SK-N-SH (cell line): ENCODE measurements around the gene CRTC1. TPM values are rescaled to one million over a fixed set of nuclear protein-coding genes. Genes with fewer than 3 reads are reported as not detected.

Source experiments
- CTCF ChIA-PET: fragments of 300-600, 350-600 bp; formaldehyde crosslinking; extraction: SDS; loops from one replicate; lab custom pipeline; 2021; lab: Yijun Ruan, JAX
- POLR2A ChIA-PET: fragments of 350-600 bp; sonication (Branson Sonifier 250); formaldehyde crosslinking; extraction: SDS; loops from one replicate; lab custom pipeline; 2020; ENCODE audit warnings: antibody characterized with exemption, inconsistent platforms; lab: Yijun Ruan, JAX
- DNase-seq: peaks from one replicate; pipeline ENCODE4 v3.0.0; 2012
- H2AFZ ChIP-seq: fragments of 200-600 bp; sonication (generic); 2 replicates; pipeline ENCODE4 v1.8.1; 2016; ENCODE audit warnings: antibody characterized with exemption, mild to moderate bottlenecking, low read depth
- H3F3A ChIP-seq: fragments of 200-600 bp; sonication (generic); replicated peaks from 2 replicates; pipeline ENCODE3; 2016; ENCODE audit warnings: antibody characterized with exemption, mild to moderate bottlenecking; ENCODE audit not compliant: insufficient read depth
- H3K27ac ChIP-seq, 2 experiments: fragments of 200-500 bp in 1 of 2; fragments of 200-600 bp in 1 of 2; sonication (Bioruptor generic) in 1 of 2; sonication (generic), shearing (Covaris generic) in 1 of 2; 2 replicates each; pipeline versions ENCODE4 v1.5.1 to v1.6.1; 2014 to 2016; ENCODE audit warnings: low read depth in 2 of 2, inconsistent platforms in 1 of 2, low read length in 1 of 2, mild to moderate bottlenecking in 1 of 2, mixed read lengths in 1 of 2
- H3K27me3 ChIP-seq: fragments of 200-600 bp; sonication (generic), shearing (Covaris generic); 2 replicates; pipeline ENCODE4 v1.6.1; 2016; ENCODE audit warnings: mixed run types; ENCODE audit not compliant: insufficient read depth
- H3K36me3 ChIP-seq, 2 experiments: fragments of 200-500 bp in 1 of 2; fragments of 200-600 bp in 1 of 2; sonication (Bioruptor generic) in 1 of 2; sonication (generic) in 1 of 2; replicated peaks in 1 of 2; 2 replicates each; pipeline versions ENCODE3 to v1.5.1; 2014 to 2016; ENCODE audit warnings: low read length in 1 of 2, mild to moderate bottlenecking in 1 of 2; ENCODE audit not compliant: insufficient read depth in 2 of 2, control insufficient read depth in 1 of 2
- H3K4me1 ChIP-seq, 2 experiments: fragments of 200-500 bp in 1 of 2; fragments of 200-600 bp in 1 of 2; sonication (Bioruptor generic) in 1 of 2; sonication (generic), shearing (Covaris generic) in 1 of 2; 2 replicates each; pipeline versions ENCODE4 v1.5.1 to v1.6.1; 2014 to 2016; ENCODE audit warnings: low read depth in 1 of 2, low read length in 1 of 2, mixed run types in 1 of 2; ENCODE audit not compliant: insufficient read depth in 2 of 2, control insufficient read depth in 1 of 2
- H3K4me2 ChIP-seq: fragments of 200-600 bp; sonication (generic), shearing (Covaris generic); 2 replicates; pipeline ENCODE4 v1.6.1; 2017; ENCODE audit warnings: mixed run types
- H3K4me3 ChIP-seq, 2 experiments: fragments of 200-500 bp in 1 of 2; fragments of 200-600 bp in 1 of 2; sonication (Bioruptor generic) in 1 of 2; sonication (generic), shearing (Covaris generic) in 1 of 2; 2 replicates each; pipeline versions ENCODE4 v1.5.1 to v1.8.1; 2014 to 2016; ENCODE audit warnings: low read depth in 2 of 2, inconsistent platforms in 1 of 2, low read length in 1 of 2, mild to moderate bottlenecking in 1 of 2, mixed read lengths in 1 of 2, moderate library complexity in 1 of 2
- H3K79me2 ChIP-seq: fragments of 200-600 bp; sonication (generic); 2 replicates; pipeline ENCODE4 v1.8.1; 2017; ENCODE audit warnings: mild to moderate bottlenecking; ENCODE audit not compliant: insufficient read depth
- H3K9ac ChIP-seq: fragments of 200-600 bp; sonication (generic); 2 replicates; pipeline ENCODE4 v1.6.1; 2017; ENCODE audit warnings: mixed run types
- H3K9me2 ChIP-seq: fragments of 200-600 bp; sonication (generic); 2 replicates; pipeline ENCODE4 v1.6.1; 2017; ENCODE audit warnings: mixed run types
- H3K9me3 ChIP-seq: fragments of 200-600 bp; sonication (generic); 2 replicates; pipeline ENCODE4 v1.6.1; 2017; ENCODE audit warnings: mixed run types, mild to moderate bottlenecking, moderate library complexity
- H4K20me1 ChIP-seq: fragments of 200-600 bp; sonication (generic); 2 replicates; pipeline ENCODE4 v1.6.1; 2017; ENCODE audit warnings: mild to moderate bottlenecking, mixed run types; ENCODE audit not compliant: insufficient read depth
- CHD2 ChIP-seq: fragments of 150-350 bp; IDR thresholded peaks from 2 replicates; pipeline ENCODE4 v1.6.1; 2018; ENCODE audit warnings: low read length; ENCODE audit not compliant: partially characterized antibody
- GATA2 ChIP-seq: sonication (generic); formaldehyde crosslinking; IDR thresholded peaks from 2 replicates; pipeline ENCODE4 v1.5.0; 2020; ENCODE audit warnings: mild to moderate bottlenecking, missing genetic modification reagents
- NFIC ChIP-seq: IDR thresholded peaks from 2 replicates; pipeline ENCODE4 v1.4.0; 2012; ENCODE audit warnings: borderline replicate concordance
- RCOR1 ChIP-seq: fragments of 150-350 bp; IDR thresholded peaks from 2 replicates; pipeline ENCODE4 v1.6.1; 2017; ENCODE audit warnings: antibody characterized with exemption, low read length
- RFX5 ChIP-seq: IDR thresholded peaks from 2 replicates; pipeline ENCODE4 v1.6.1; 2012; ENCODE audit warnings: mild to moderate bottlenecking, improper control_type of control experiment, low read length
- SMC3 ChIP-seq: IDR thresholded peaks from 2 replicates; pipeline ENCODE4 v1.6.1; 2012; ENCODE audit warnings: low read depth, low read length, improper control_type of control experiment
- TEAD4 ChIP-seq: IDR thresholded peaks from 2 replicates; pipeline ENCODE4 v1.4.0; 2012; ENCODE audit warnings: mild to moderate bottlenecking, borderline replicate concordance; ENCODE audit not compliant: insufficient read depth
- WGBS: methylation state at CpG from one replicate; pipeline ENCODE4 v1.1.6; 2017; ENCODE audit warnings: low lambda C conversion rate; 5-methylcytosine and 5-hydroxymethylcytosine counted together
- polyA plus RNA-seq, 3 experiments: library from polyadenylated mRNA; depleted of rRNA; stranded (reverse); fragments of >200 nt; gene quantifications; 2 replicates each; pipeline ENCODE4 v1.2.3, GENCODE V29; 2012
- TF ChIP-seq, protein P1 (sequence below): IDR thresholded peaks from 2 replicates; pipeline ENCODE4; 2012
- TF ChIP-seq, protein P2 (sequence below): fragments of 150-350 bp; IDR thresholded peaks from 2 replicates; pipeline ENCODE4 v1.6.1; 2017; ENCODE audit warnings: antibody characterized with exemption, low read length, low read depth, borderline replicate concordance
- TF ChIP-seq, protein P3 (sequence below): IDR thresholded peaks from 2 replicates; pipeline ENCODE4 v1.4.0; 2012; ENCODE audit warnings: low read depth, borderline replicate concordance

Gene CRTC1
- polyA plus RNA-seq, 1 of the 3 experiments (the other 2 are of a cell fraction), result 5.0 TPM

DNA sequence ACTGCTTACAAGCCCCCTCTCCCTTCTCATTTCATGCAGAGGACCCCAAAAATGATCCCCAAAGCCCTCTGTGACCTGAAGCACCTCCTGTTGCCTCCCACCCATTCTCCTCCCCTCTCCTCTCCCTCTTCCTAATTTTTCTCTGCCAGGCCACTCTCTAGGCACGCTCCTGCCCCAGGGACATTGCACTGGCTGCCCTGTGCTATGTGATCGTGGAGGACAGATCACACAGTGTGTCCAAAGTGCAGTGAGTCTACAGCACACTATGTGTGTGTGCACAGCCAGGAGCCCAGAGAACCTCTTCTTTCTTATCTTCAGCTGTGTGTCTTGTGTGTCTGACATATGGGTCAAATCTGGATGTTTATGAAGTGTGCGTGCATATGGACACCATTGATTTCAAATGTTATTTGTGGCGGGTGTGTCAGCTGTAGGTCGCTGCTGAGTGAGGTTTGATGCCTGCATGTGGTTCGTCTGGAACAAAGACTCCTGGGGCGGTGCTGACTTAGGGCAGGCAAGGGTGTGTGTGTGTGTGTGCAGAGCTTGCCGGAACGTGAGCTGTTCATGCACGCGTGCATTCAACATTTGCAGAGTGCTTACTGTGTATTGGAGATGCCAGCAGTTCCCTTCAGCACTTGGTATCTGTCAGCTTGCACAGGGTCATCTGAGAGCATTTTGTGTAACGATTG lies 48.7 kb upstream of the CRTC1 start (continued):
- no peak for TF ChIP-seq CHD2
- TF ChIP-seq, protein P1, sequence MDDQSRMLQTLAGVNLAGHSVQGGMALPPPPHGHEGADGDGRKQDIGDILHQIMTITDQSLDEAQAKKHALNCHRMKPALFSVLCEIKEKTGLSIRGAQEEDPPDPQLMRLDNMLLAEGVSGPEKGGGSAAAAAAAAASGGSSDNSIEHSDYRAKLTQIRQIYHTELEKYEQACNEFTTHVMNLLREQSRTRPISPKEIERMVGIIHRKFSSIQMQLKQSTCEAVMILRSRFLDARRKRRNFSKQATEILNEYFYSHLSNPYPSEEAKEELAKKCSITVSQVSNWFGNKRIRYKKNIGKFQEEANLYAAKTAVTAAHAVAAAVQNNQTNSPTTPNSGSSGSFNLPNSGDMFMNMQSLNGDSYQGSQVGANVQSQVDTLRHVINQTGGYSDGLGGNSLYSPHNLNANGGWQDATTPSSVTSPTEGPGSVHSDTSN, result no peak
- TF ChIP-seq SMC3, result no peak
- TF ChIP-seq TEAD4, result no peak
- TF ChIP-seq RFX5, result no peak
- TF ChIP-seq RCOR1, result no peak
- TF ChIP-seq, protein P2, sequence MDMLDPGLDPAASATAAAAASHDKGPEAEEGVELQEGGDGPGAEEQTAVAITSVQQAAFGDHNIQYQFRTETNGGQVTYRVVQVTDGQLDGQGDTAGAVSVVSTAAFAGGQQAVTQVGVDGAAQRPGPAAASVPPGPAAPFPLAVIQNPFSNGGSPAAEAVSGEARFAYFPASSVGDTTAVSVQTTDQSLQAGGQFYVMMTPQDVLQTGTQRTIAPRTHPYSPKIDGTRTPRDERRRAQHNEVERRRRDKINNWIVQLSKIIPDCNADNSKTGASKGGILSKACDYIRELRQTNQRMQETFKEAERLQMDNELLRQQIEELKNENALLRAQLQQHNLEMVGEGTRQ, result no peak

DNA sequence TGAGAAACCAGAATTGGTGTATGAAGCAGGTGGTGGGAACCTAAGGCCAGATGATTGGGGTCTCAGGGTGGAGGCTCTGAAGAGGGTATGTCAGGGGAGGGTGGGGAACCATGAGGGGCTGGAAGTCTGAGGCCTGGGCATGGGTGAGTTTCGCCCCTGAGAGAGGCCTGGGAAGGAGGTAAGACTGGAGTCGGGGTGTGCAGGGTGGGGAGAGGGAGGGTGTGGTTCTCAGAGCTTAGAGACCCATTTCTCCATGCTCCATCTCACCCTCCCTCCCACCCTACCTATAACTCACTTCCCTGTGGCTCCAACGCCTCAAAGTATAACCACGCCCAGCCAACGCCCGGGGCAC lies 47.7 kb upstream of the CRTC1 start:
- Histone ChIP-seq H3K36me3 (no peaks in the 10 kb centered on the region), H3K27me3 (no peaks in the 10 kb centered on the region), H3K9me2 (no peaks in the 10 kb centered on the region)
- CTCF ChIA-PET, result interaction anchor here (0.9 to 1.3 kb wide), 2 partner anchors 15 to 48 kb away, joined by 3 read pairs; partner anchors contain the start of gene REX1BD
- TF ChIP-seq, protein P1, result no peak
- TF ChIP-seq, all 33 proteins: peak for 0
- peaks cover 0 to 21% of the 10 kb centered on the region in 2 experiments; a peak in 2 of 4 replicates for H3K4me1 ChIP-seq
- WGBS, result 16% methylated on average over 3 of the region's 6 CpGs
- no peak overlapping the region for H3K9ac ChIP-seq
- no peaks in the 10 kb centered on the region for H4K20me1 ChIP-seq
- H3F3A ChIP-seq, result peaks cover 4% of the 10 kb centered on the region
- no peak overlapping the region for H3K4me2 ChIP-seq
- DNase-seq, result no peak
- H3K79me2 ChIP-seq, result peaks cover 33% of the 10 kb centered on the region
- no peak overlapping the region for H2AFZ ChIP-seq
- H3K9me3 ChIP-seq, result no peaks in the 10 kb centered on the region
- H3K4me3 ChIP-seq, result no peak overlapping the region
- H3K27ac ChIP-seq, result no peak overlapping the region
- POLR2A ChIA-PET, result no interaction called here

DNA sequence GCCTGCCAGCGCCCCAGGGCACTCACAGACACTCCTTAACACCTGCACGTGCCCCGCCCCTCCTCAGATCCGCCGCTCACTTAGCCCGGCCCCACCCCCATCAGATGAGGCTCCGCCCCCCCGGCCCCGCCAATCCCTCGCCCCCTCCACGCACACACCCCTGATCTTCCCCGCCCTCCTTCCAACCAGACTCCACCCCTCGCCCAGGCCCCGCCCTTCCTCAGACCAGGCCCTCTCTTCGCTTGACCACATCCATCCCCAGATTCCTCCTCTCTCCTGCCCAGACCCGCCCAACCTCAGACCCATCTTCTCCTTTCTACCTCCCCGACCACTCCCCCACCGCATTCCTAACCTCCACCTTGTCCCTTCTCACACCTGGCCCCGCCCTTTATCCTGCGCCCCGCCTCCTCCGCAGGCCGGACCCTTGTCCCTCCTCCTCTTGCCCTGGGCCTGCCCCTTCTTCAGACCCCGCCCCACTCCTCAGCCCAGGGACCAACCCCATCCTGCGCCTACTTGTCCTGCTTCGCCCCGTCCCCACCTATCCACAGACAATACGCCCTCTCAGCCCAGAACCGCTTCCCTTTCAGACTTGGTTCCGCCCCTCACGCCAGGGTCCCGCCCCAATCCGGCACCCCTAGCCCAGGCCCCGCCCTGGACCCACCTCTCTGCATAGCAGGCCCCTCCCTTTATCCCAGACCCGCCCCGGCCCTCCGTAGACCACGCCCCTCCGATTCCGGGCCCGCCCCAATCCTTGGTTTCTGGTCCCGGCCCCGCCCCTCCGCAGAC lies 47.1 kb upstream of the CRTC1 start:
- peaks cover 38% of the 10 kb centered on the region for H3K79me2 ChIP-seq
- H3K9ac ChIP-seq, result no peak overlapping the region
- CTCF ChIA-PET, result no interaction called here
- H3K9me3 ChIP-seq, result no peaks in the 10 kb centered on the region
- no peaks in the 10 kb centered on the region for H3K36me3 ChIP-seq
- peak; percentile 99 for DNase-seq
- H3K27me3 ChIP-seq, result no peaks in the 10 kb centered on the region
- peaks cover 4% of the 10 kb centered on the region for H3F3A ChIP-seq
- H3K4me2 ChIP-seq, result peak overlapping the region; percentile 99; the same call in 1 of the 2 replicates
- H3K4me1 ChIP-seq, result peaks cover 0 to 21% of the 10 kb centered on the region in 2 experiments; a peak in 2 of 4 replicates
- H4K20me1 ChIP-seq, result no peaks in the 10 kb centered on the region
- no peaks in the 10 kb centered on the region for H3K9me2 ChIP-seq
- 1% methylated on average over 42 of the region's 44 CpGs for WGBS
- POLR2A ChIA-PET, result no interaction called here
- peak overlapping the region; percentile 75 to 87 for H3K4me3 ChIP-seq
- TF ChIP-seq NFIC (no peak), GATA2 (CRISPR knock-in tag) (no peak), TEAD4 (no peak)
- TF ChIP-seq, protein P3, sequence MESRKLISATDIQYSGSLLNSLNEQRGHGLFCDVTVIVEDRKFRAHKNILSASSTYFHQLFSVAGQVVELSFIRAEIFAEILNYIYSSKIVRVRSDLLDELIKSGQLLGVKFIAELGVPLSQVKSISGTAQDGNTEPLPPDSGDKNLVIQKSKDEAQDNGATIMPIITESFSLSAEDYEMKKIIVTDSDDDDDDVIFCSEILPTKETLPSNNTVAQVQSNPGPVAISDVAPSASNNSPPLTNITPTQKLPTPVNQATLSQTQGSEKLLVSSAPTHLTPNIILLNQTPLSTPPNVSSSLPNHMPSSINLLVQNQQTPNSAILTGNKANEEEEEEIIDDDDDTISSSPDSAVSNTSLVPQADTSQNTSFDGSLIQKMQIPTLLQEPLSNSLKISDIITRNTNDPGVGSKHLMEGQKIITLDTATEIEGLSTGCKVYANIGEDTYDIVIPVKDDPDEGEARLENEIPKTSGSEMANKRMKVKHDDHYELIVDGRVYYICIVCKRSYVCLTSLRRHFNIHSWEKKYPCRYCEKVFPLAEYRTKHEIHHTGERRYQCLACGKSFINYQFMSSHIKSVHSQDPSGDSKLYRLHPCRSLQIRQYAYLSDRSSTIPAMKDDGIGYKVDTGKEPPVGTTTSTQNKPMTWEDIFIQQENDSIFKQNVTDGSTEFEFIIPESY, result no peak
- TF ChIP-seq, protein P2, result no peak
- H3K27ac ChIP-seq, result peak overlapping the region in 1 of 2 experiments; percentile 50; a peak in 1 of 4 replicates
- H2AFZ ChIP-seq, result peak overlapping the region; percentile 87; the same call in 1 of the 2 replicates
